HFFc6 (cell line): ENCODE measurements around the gene SRSF10. TPM values are rescaled to one million over a fixed set of nuclear protein-coding genes. Genes with fewer than 3 reads are reported as not detected.

Experiments used
- DNase-seq: peaks from one replicate; pipeline ENCODE4 v3.0.0-alpha.2; 2018
- H3K27ac Mint-ChIP-seq: 2 replicates; pipeline ENCODE4 v1.8.0; 2020; ENCODE audit warnings: mild to moderate bottlenecking, mixed read lengths
- H3K27me3 Mint-ChIP-seq: 2 replicates; pipeline ENCODE4 v1.8.0; 2021; ENCODE audit warnings: mild to moderate bottlenecking, moderate library complexity, mixed read lengths; ENCODE audit not compliant: insufficient read depth
- H3K36me3 Mint-ChIP-seq: 2 replicates; pipeline ENCODE4 v1.8.0; 2021; ENCODE audit warnings: low read depth, mixed read lengths
- H3K4me1 Mint-ChIP-seq: 2 replicates; pipeline ENCODE4 v1.8.0; 2020; ENCODE audit warnings: low read depth, mixed read lengths
- H3K4me3 Mint-ChIP-seq: 2 replicates; pipeline ENCODE4 v1.8.0; 2020; ENCODE audit warnings: mild to moderate bottlenecking, moderate library complexity, mixed read lengths
- H3K9me3 Mint-ChIP-seq: 2 replicates; pipeline ENCODE4 v1.8.0; 2020; ENCODE audit warnings: mild to moderate bottlenecking, mixed read lengths
- long read RNA-seq: library from polyadenylated mRNA; unstranded; transcript quantifications from one replicate; pipeline ENCODE4 v2.0.0, GENCODE V29; 2019
- total RNA-seq, 6 experiments: library from RNA; stranded (reverse); fragmentation: NEBNext Ultra II Directional; extraction: Animal tissue kit (Norgen Biotek cat#: 25700); gene quantifications; 2 replicates in 1 of 6; 3 replicates in 5 of 6; pipeline ENCODE4 v1.2.3, GENCODE V29; 2021
- TF ChIP-seq, protein P1 (sequence below): fragments of 200-600 bp; sonication (generic); IDR thresholded peaks from 2 replicates; pipeline ENCODE4 v1.5.0; 2021; ENCODE audit warnings: antibody characterized with exemption, mild to moderate bottlenecking

SRSF10 gene
- total RNA-seq, result 100 to 1,000 TPM in 1 of 6 experiments, 10 to 100 TPM in 5; 84.5 to 100 (median 94.8) TPM
- long read RNA-seq, partial matches to known transcripts, result 0 of 23 reads
- long read RNA-seq, other reads (novel, unspliced or antisense), result 14 of 23 reads

GRCh38 chr1:23979881-23980727 lies at the start of gene SRSF10:
Gene SRSF10, minus strand, starts transcription at chr1:23980327. Its CDS starts 72 bp downstream, at chr1:23980255.
- H3K4me1 Mint-ChIP-seq, result peaks cover 59% of the 10 kb centered on the region
- DNase-seq, result peak; percentile 98

GRCh38 chr1:24027838-24028468 lies 47.8 kb upstream of the SRSF10 start:
- H3K9me3 Mint-ChIP-seq, result no peaks in the 10 kb centered on the region
- H3K27me3 Mint-ChIP-seq, result no peaks in the 10 kb centered on the region
- H3K4me1 Mint-ChIP-seq, result peaks cover 14% of the 10 kb centered on the region
- no peaks in the 10 kb centered on the region for H3K36me3 Mint-ChIP-seq
- TF ChIP-seq, protein P1, sequence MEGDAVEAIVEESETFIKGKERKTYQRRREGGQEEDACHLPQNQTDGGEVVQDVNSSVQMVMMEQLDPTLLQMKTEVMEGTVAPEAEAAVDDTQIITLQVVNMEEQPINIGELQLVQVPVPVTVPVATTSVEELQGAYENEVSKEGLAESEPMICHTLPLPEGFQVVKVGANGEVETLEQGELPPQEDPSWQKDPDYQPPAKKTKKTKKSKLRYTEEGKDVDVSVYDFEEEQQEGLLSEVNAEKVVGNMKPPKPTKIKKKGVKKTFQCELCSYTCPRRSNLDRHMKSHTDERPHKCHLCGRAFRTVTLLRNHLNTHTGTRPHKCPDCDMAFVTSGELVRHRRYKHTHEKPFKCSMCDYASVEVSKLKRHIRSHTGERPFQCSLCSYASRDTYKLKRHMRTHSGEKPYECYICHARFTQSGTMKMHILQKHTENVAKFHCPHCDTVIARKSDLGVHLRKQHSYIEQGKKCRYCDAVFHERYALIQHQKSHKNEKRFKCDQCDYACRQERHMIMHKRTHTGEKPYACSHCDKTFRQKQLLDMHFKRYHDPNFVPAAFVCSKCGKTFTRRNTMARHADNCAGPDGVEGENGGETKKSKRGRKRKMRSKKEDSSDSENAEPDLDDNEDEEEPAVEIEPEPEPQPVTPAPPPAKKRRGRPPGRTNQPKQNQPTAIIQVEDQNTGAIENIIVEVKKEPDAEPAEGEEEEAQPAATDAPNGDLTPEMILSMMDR, result peak; percentile 66
- peak; percentile 39 for DNase-seq
- H3K27ac Mint-ChIP-seq, result no peak overlapping the region
- no peak overlapping the region for H3K4me3 Mint-ChIP-seq

More at GRCh38 chr1:23979881-23980727, at the start of gene SRSF10:
- Mint-ChIP-seq H3K27me3 (no peaks in the 10 kb centered on the region; the same call in 1 of the 2 replicates), H3K27ac (peak within 1 kb of the TSS; percentile 95), H3K4me3 (peak within 1 kb of the TSS; percentile 94), H3K36me3 (peaks cover 27% of the 10 kb centered on the region), H3K9me3 (no peaks in the 10 kb centered on the region)
- TF ChIP-seq, protein P1, result peak; percentile 57; the same call in 1 of the 2 replicates

GRCh38 chr1:24022581-24023361 lies 42.6 kb upstream of the SRSF10 start:
- H3K4me1 Mint-ChIP-seq, result peaks cover 54% of the 10 kb centered on the region
- H3K4me3 Mint-ChIP-seq, result peak overlapping the region; percentile 74
- TF ChIP-seq, protein P1, result no peak
- no peaks in the 10 kb centered on the region for H3K36me3 Mint-ChIP-seq
- H3K27me3 Mint-ChIP-seq, result no peaks in the 10 kb centered on the region; the same call in 1 of the 2 replicates
- H3K9me3 Mint-ChIP-seq, result no peaks in the 10 kb centered on the region
- H3K27ac Mint-ChIP-seq, result peak overlapping the region; percentile 97
- peak; percentile 95 for DNase-seq

DNA sequence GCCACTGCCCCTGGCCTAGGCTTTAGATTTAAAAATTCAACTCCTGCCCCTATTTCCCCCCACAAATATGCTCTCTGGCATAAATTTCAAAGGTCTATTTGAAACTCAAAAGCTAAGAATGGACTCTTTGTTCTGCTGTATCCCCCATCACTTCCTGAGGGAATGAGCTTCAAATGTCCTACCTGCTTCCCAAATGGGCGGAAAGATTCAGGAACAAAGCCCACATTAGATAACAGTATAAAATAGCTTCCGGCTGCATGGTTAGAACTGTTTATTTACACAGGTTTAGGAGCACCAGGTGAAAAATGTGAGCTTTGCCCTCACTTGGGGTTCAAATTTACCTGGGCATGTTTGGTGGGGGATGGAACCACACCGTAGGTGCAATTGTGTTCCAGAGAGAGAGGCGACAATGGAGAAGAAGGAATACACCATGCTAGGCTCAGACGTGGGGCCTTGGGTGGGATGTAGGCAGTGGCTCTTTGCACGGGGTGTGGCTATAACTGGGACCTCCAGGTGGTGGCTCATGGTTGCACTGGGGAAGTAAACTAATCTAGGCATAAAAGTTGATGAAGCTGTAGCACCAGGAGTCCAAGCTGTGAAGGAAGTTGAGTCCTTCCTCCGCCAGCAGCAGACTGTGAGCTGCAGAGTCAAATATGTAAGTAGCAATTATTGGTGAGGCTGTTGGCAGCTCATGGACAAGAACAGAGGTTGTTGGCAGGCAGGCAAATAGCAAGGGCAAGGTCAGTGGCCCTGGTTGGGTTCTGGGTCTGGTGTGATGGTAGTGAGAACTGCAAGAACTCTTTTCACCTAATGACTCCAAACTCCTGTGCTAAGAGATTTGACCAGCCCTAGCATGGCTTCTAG lies 41.5 kb upstream of the SRSF10 start:
- Mint-ChIP-seq H3K27me3 (no peaks in the 10 kb centered on the region; the same call in 1 of the 2 replicates), H3K4me1 (peaks cover 60% of the 10 kb centered on the region), H3K27ac (peak overlapping the region; percentile 97), H3K36me3 (no peaks in the 10 kb centered on the region), H3K9me3 (no peaks in the 10 kb centered on the region), H3K4me3 (peak overlapping the region; percentile 74; the same call in 1 of the 2 replicates)
- peak; percentile 8 for DNase-seq
- TF ChIP-seq, protein P1, result no peak
